GM12878 (cell line): ENCODE results near the gene CLEC7A. TPM values are rescaled to one million over a fixed set of nuclear protein-coding genes. Genes with fewer than 3 reads are reported as not detected.

Experiments
- ATAC-seq: fragments of 200-7000 bp; cut with Tn5 transposase; 3 replicates; pipeline ENCODE4 v1.9.1; 2020; ENCODE audit warnings: mild to moderate bottlenecking, moderate library complexity
- BruUV-seq: library from RNA; stranded (reverse); fragments of 400-500 nt; replicated peaks from 2 replicates; lab custom pipeline; 2021; lab: Mats Ljungman, UMichigan
- CTCF ChIA-PET: fragments of 300-600 bp; sonication (Branson Sonifier 250); formaldehyde crosslinking; extraction: SDS; loops from one replicate; lab custom pipeline; 2021; ENCODE audit warnings: inconsistent platforms; lab: Yijun Ruan, JAX
- POLR2A ChIA-PET: fragments of 350-600 bp; formaldehyde crosslinking; extraction: SDS; loops from one replicate; lab custom pipeline; 2021; ENCODE audit warnings: inconsistent platforms; lab: Charles Lee
- RAD21 ChIA-PET: fragments of 300-600 bp; sonication (Branson Sonifier 250); formaldehyde crosslinking; loops from one replicate; lab custom pipeline; 2023; ENCODE audit warnings: antibody characterized with exemption; ENCODE audit not compliant: unreplicated experiment; lab: Charles Lee
- SMC1A ChIA-PET: fragments of 300-600 bp; sonication (Branson Sonifier 250); formaldehyde crosslinking; loops from one replicate; lab custom pipeline; 2023; ENCODE audit not compliant: unreplicated experiment, uncharacterized antibody; lab: Charles Lee
- DNase-seq: peaks from one replicate; pipeline ENCODE4 v3.0.0-alpha.2; 2011; ENCODE audit warnings: low read depth, low spot score
- FAIRE-seq: peaks from 3 replicates; lab custom pipeline; 2011; peaks lifted over from hg19 to GRCh38; lab: Jason Lieb, UNC
- H2AFZ ChIP-seq: 2 replicates; pipeline ENCODE4 v1.6.0; 2011; ENCODE audit warnings: low read depth, low read length, control low read depth; ENCODE audit not compliant: control insufficient read depth
- H3K27ac ChIP-seq: 2 replicates; pipeline ENCODE4 v1.5.1; 2011; ENCODE audit warnings: control low read depth; ENCODE audit not compliant: control insufficient read depth, insufficient read depth
- H3K27me3 ChIP-seq, 2 experiments: replicated peaks in 1 of 2; 2 replicates each; pipeline versions ENCODE4 v1.6.0 to v1.6.1; 2011; ENCODE audit warnings: low read length in 1 of 2; ENCODE audit not compliant: control insufficient read depth in 2 of 2, insufficient read depth in 2 of 2
- H3K36me3 ChIP-seq, 2 experiments: 2 replicates each; pipeline ENCODE4 v1.5.1; 2011; ENCODE audit warnings: low read length in 1 of 2; ENCODE audit not compliant: control insufficient read depth in 2 of 2, insufficient read depth in 2 of 2
- H3K4me1 ChIP-seq: 2 replicates; pipeline ENCODE4 v1.6.1; 2011; ENCODE audit warnings: mild to moderate bottlenecking, low read length, moderate library complexity, mixed read lengths; ENCODE audit not compliant: control insufficient read depth, insufficient read depth
- H3K4me2 ChIP-seq: 2 replicates; pipeline ENCODE4 v1.6.0; 2011; ENCODE audit warnings: control low read depth; ENCODE audit not compliant: control insufficient read depth, insufficient read depth
- H3K4me3 ChIP-seq: fragments of 200-600 bp; sonication (generic); 2 replicates; pipeline ENCODE4 v1.5.1; 2016
- H3K79me2 ChIP-seq: 2 replicates; pipeline ENCODE4 v1.6.0; 2011; ENCODE audit warnings: low read length; ENCODE audit not compliant: control insufficient read depth, insufficient read depth
- H3K9ac ChIP-seq: 2 replicates; pipeline ENCODE4 v1.8.0; 2011; ENCODE audit warnings: low read length, control low read depth, mixed read lengths; ENCODE audit not compliant: control insufficient read depth, insufficient read depth
- H3K9me3 ChIP-seq: replicated peaks from 3 replicates; pipeline ENCODE4 v1.5.1; 2011; ENCODE audit warnings: mild to moderate bottlenecking, low read length; ENCODE audit not compliant: control insufficient read depth, insufficient read depth
- H4K20me1 ChIP-seq: 2 replicates; pipeline ENCODE4 v1.6.0; 2011; ENCODE audit not compliant: control insufficient read depth, insufficient read depth
- CHD4 ChIP-seq: fragments of 200-600 bp; sonication (generic); IDR thresholded peaks from 2 replicates; pipeline ENCODE4 v1.6.1; 2016; ENCODE audit warnings: mild to moderate bottlenecking
- ESRRA ChIP-seq: IDR thresholded peaks from 2 replicates; pipeline ENCODE4 v1.6.1; 2012; ENCODE audit warnings: mild to moderate bottlenecking, low read length, improper control_type of control experiment
- FOS ChIP-seq: IDR thresholded peaks from 3 replicates; pipeline ENCODE4 v1.6.1; 2011; ENCODE audit warnings: borderline replicate concordance; ENCODE audit not compliant: insufficient read length; ENCODE audit errors: extremely low read depth
- HDAC6 ChIP-seq: fragments of 200-600 bp; sonication (generic); IDR thresholded peaks from one replicate; pipeline ENCODE4 v1.8.0; 2017; ENCODE audit warnings: antibody characterized with exemption; ENCODE audit not compliant: unreplicated experiment
- MXI1 ChIP-seq: fragments of 150-350 bp; IDR thresholded peaks from 2 replicates; pipeline ENCODE4 v1.6.1; 2011; ENCODE audit warnings: low read depth, mild to moderate bottlenecking, inconsistent platforms, low read length, improper control_type of control experiment
- NR2C1 ChIP-seq: fragments of 450-650 bp; IDR thresholded peaks from 2 replicates; pipeline ENCODE4 v1.6.1; 2017; ENCODE audit warnings: antibody characterized with exemption, mild to moderate bottlenecking, moderate library complexity
- POU2F2 ChIP-seq: IDR thresholded peaks from 3 replicates; pipeline ENCODE4 v1.6.1; 2011; ENCODE audit warnings: low read depth, mild to moderate bottlenecking, low read length, borderline replicate concordance
- RB1 ChIP-seq: fragments of 450-650 bp; formaldehyde crosslinking; IDR thresholded peaks from 2 replicates; pipeline ENCODE4 v1.6.1; 2017; ENCODE audit warnings: mild to moderate bottlenecking, borderline replicate concordance
- SIX5 ChIP-seq: IDR thresholded peaks from 2 replicates; pipeline ENCODE4 v1.6.1; 2011; ENCODE audit warnings: mild to moderate bottlenecking, low read depth, low read length, moderate library complexity; ENCODE audit not compliant: severe bottlenecking
- SMAD5 ChIP-seq: IDR thresholded peaks from 2 replicates; pipeline ENCODE4 v1.6.1; 2016; ENCODE audit warnings: antibody characterized with exemption, low read depth
- STAT3 ChIP-seq: IDR thresholded peaks from 2 replicates; pipeline ENCODE4 v1.6.1; 2011; ENCODE audit warnings: low read depth, low read length, improper control_type of control experiment
- SUPT20H ChIP-seq: IDR thresholded peaks from 2 replicates; pipeline ENCODE4 v1.6.1; 2011; ENCODE audit warnings: low read depth, mild to moderate bottlenecking, low read length, moderate library complexity, borderline replicate concordance; ENCODE audit not compliant: control insufficient read depth
- SUZ12 ChIP-seq: fragments of 200-600 bp; sonication (generic); IDR thresholded peaks from one replicate; pipeline ENCODE4 v1.6.1; 2018; ENCODE audit warnings: antibody characterized with exemption, mild to moderate bottlenecking; ENCODE audit not compliant: unreplicated experiment
- TARDBP ChIP-seq: IDR thresholded peaks from 2 replicates; pipeline ENCODE4 v1.6.1; 2016; ENCODE audit warnings: borderline replicate concordance
- TCF12 ChIP-seq: IDR thresholded peaks from 2 replicates; pipeline ENCODE4 v1.6.1; 2011; ENCODE audit warnings: low read depth, mild to moderate bottlenecking, low read length
- ZNF687 ChIP-seq: fragments of 450-650 bp; IDR thresholded peaks from 2 replicates; pipeline ENCODE4 v1.6.1; 2017; ENCODE audit warnings: mild to moderate bottlenecking, moderate library complexity
- WGBS: methylation state at CpG from one replicate; pipeline ENCODE4 v1.1.6; 2016; ENCODE audit warnings: low lambda C conversion rate; ENCODE audit not compliant: insufficient replicate concordance, insufficient coverage; ENCODE audit errors: missing lambda C conversion rate; 5-methylcytosine and 5-hydroxymethylcytosine counted together
- in situ Hi-C: fragments of 300-500 bp; cut with MboI; formaldehyde crosslinking; loops from 9 replicates; pipeline ENCODE4 v1.14.3; 2018; ENCODE audit warnings: mixed read lengths
- intact Hi-C: fragments of 100-400 bp; cut with micrococcal nuclease; formaldehyde crosslinking; loops from one replicate; pipeline ENCODE4 v1.14.2; 2022; ENCODE audit not compliant: unreplicated experiment
- polyA plus RNA-seq, 11 experiments: library from polyadenylated mRNA; depleted of rRNA in 4 of 11; unstranded in 6 of 11; stranded (reverse) in 5 of 11; fragments of >200 nt; fragmentation: Nextera tagmentation in 4 of 11; fragmentation: Illumina TruSeq in 1 of 11; extraction: Ambion mirVana in 4 of 11; extraction: Trizol in 1 of 11; gene quantifications; 1 replicate in 1 of 11; 2 replicates in 10 of 11; pipeline versions ENCODE4 v1.2.1 to v1.2.3, GENCODE V29; 2011 to 2016; ENCODE audit warnings: inconsistent platforms in 2 of 11, missing spikeins in 2 of 11, low read depth in 1 of 11
- total RNA-seq, 4 experiments: library from RNA; depleted of rRNA in 3 of 4; stranded (reverse); fragments of >200 nt in 3 of 4; fragmentation: Illumina TruSeq in 1 of 4; extraction: Trizol in 1 of 4; gene quantifications; 2 replicates each; pipeline versions ENCODE4 v1.2.1 to v1.2.3, GENCODE V29; 2013 to 2021

The CLEC7A gene
- total and polyA plus RNA-seq, 10 of the 15 experiments (the other 5 are each of a cell fraction or from before 2014, with no cell fraction given): not detected

- in situ Hi-C loops (no loop called here), intact Hi-C loops (no loop called here)
- SMC1A ChIA-PET: no interaction called here
- Histone ChIP-seq H4K20me1 (no peaks in the 10 kb centered on the region), H3K27ac (no peak overlapping the region), H3K27me3 (peaks cover 0 to 1% of the 10 kb centered on the region in 2 experiments; a peak in 2 of 4 replicates), H3K4me1 (peaks cover 9% of the 10 kb centered on the region), H3K4me3 (no peak overlapping the region), H3K9ac (no peak overlapping the region), H3K36me3 (no peaks in the 10 kb centered on the region), H3K4me2 (no peak overlapping the region), H3K9me3 (no peaks in the 10 kb centered on the region), H3K79me2 (no peaks in the 10 kb centered on the region), H2AFZ (no peak overlapping the region)
- FAIRE-seq (no peak), ATAC-seq (no peak), DNase-seq (no peak)
- no TSS peak for BruUV-seq
- RAD21 ChIA-PET: no interaction called here
- WGBS: 1% methylated on average over 3 of the region's 3 CpGs
- CTCF ChIA-PET: no interaction called here
- no peak for TF ChIP-seq CHD4
- no peak for TF ChIP-seq STAT3
- TF ChIP-seq SUPT20H: no peak
- TF ChIP-seq RB1: no peak
- no peak for TF ChIP-seq SIX5
- POLR2A ChIA-PET: no interaction called here
Observed at GRCh38 chr12:10069976-10070375, 60.0 kb downstream of the CLEC7A start.

- H3K4me2 ChIP-seq: no peak overlapping the region
- no peaks in the 10 kb centered on the region for H3K36me3 ChIP-seq
- no peak overlapping the region for H3K9ac ChIP-seq
- no peak overlapping the region for H2AFZ ChIP-seq
- SMC1A ChIA-PET: interaction anchor here (1.1 kb wide), 1 partner anchor 22 kb away, joined by 6 read pairs; no protein-coding TSS in a partner anchor
- no peak for ATAC-seq
- no peak overlapping the region for H3K27ac ChIP-seq
- 16% methylated on average over 4 of the region's 4 CpGs for WGBS
- DNase-seq: no peak
- H3K27me3 ChIP-seq: peaks cover 0 to 1% of the 10 kb centered on the region in 2 experiments; a peak in 1 of 4 replicates
- RAD21 ChIA-PET: no interaction called here
- intact Hi-C loops: no loop called here
- CTCF ChIA-PET: interaction anchor here (1.0 to 1.1 kb wide), 2 partner anchors 32 to 59 kb away, joined by 3 read pairs; partner anchors contain the start of gene CLEC12B
- in situ Hi-C loops: no loop called here
- POLR2A ChIA-PET: no interaction called here
- no peak for FAIRE-seq
- H3K9me3 ChIP-seq: no peaks in the 10 kb centered on the region
- TF ChIP-seq TCF12 (no peak), MXI1 (no peak), ESRRA (no peak), ZNF687 (no peak), SMAD5 (no peak), TARDBP (no peak), NR2C1 (no peak), HDAC6 (no peak), FOS (no peak), SUZ12 (no peak), POU2F2 (no peak), RB1 (no peak)
- TF ChIP-seq, all 136 proteins: peak for 0
- Histone ChIP-seq H4K20me1 (no peaks in the 10 kb centered on the region), H3K79me2 (no peaks in the 10 kb centered on the region), H3K4me3 (no peak overlapping the region), H3K4me1 (peaks cover 9% of the 10 kb centered on the region)
- no TSS peak for BruUV-seq
Observed at GRCh38 chr12:10069099-10069498, 60.9 kb downstream of the CLEC7A start.
